Endothelial cell of umbilical vein (primary cell): ENCODE measurements around the gene SLC2A8.

Experiments used
- MAX ChIP-seq: IDR thresholded peaks from 2 replicates; pipeline ENCODE4 v1.6.1; 2011; ENCODE audit not compliant: insufficient read depth, insufficient read length
- MYC ChIP-seq: IDR thresholded peaks from one replicate; pipeline ENCODE4 v1.6.1; 2011; ENCODE audit warnings: mild to moderate bottlenecking, low read depth, low read length
- POLR2AphosphoS5 ChIP-seq: IDR thresholded peaks from 2 replicates; pipeline ENCODE4 v1.6.1; 2012; ENCODE audit warnings: low read depth, mild to moderate bottlenecking, control low read depth, low read length, moderate library complexity; ENCODE audit not compliant: insufficient read depth
- TF ChIP-seq, protein P1 (sequence below), 2 donors: IDR thresholded peaks; 1 replicate in 1 of 2; 2 replicates in 1 of 2; pipeline ENCODE4 v1.5.1; 2011; ENCODE audit warnings: low read length in 2 of 2, mild to moderate bottlenecking in 2 of 2, moderate library complexity in 2 of 2, control low read depth in 1 of 2, inconsistent platforms in 1 of 2, low read depth in 1 of 2; ENCODE audit not compliant: insufficient read depth in 1 of 2; ENCODE audit errors: extremely low read depth in 1 of 2

- TF ChIP-seq POLR2AphosphoS5 (no peak), MAX (no peak), MYC (no peak)
- TF ChIP-seq, protein P1, sequence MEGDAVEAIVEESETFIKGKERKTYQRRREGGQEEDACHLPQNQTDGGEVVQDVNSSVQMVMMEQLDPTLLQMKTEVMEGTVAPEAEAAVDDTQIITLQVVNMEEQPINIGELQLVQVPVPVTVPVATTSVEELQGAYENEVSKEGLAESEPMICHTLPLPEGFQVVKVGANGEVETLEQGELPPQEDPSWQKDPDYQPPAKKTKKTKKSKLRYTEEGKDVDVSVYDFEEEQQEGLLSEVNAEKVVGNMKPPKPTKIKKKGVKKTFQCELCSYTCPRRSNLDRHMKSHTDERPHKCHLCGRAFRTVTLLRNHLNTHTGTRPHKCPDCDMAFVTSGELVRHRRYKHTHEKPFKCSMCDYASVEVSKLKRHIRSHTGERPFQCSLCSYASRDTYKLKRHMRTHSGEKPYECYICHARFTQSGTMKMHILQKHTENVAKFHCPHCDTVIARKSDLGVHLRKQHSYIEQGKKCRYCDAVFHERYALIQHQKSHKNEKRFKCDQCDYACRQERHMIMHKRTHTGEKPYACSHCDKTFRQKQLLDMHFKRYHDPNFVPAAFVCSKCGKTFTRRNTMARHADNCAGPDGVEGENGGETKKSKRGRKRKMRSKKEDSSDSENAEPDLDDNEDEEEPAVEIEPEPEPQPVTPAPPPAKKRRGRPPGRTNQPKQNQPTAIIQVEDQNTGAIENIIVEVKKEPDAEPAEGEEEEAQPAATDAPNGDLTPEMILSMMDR (IDR thresholded peaks at IDR 0.05; ENCODE audit: extremely low read depth in 1 of 2, insufficient read depth in 1 of 2, low read depth in 1 of 2, low read length in 2 of 2): no peak
Measured at GRCh38 chr9:127358770-127359169, 38.2 kb upstream of the SLC2A8 start.
